Cardiac muscle cell (in vitro differentiated cells and primary cell): ENCODE measurements around the gene ROBO2. TPM values are rescaled to one million over a fixed set of nuclear protein-coding genes. Genes with fewer than 3 reads are reported as not detected.

Experiments
- DNase-seq, 2 donors: peaks; one replicate each; pipeline versions ENCODE4 v3.0.0 to v3.0.0-alpha.2; 2010 to 2017; ENCODE audit warnings: low read depth in 1 of 2, low spot score in 1 of 2
- H3K27ac ChIP-seq: fragments of 200-600 bp; sonication (generic); 2 replicates; pipeline ENCODE4 v1.5.1; 2016
- H3K27me3 ChIP-seq: fragments of 200-600 bp; sonication (generic); 2 replicates; pipeline ENCODE4 v1.6.0; 2016; ENCODE audit warnings: control low read depth
- H3K36me3 ChIP-seq: fragments of 200-600 bp; sonication (generic); 2 replicates; pipeline ENCODE4 v1.5.1; 2016; ENCODE audit warnings: control low read depth
- H3K4me1 ChIP-seq: fragments of 200-600 bp; sonication (generic); 2 replicates; pipeline ENCODE4 v1.8.1; 2017; ENCODE audit warnings: low read depth, mild to moderate bottlenecking, mixed run types
- H3K4me3 ChIP-seq: fragments of 200-600 bp; sonication (generic); 2 replicates; pipeline ENCODE4 v1.5.1; 2016; ENCODE audit warnings: mild to moderate bottlenecking
- H3K9me3 ChIP-seq: fragments of 200-600 bp; sonication (generic); 2 replicates; pipeline ENCODE4 v1.5.1; 2017; ENCODE audit warnings: low read depth, mild to moderate bottlenecking, control low read depth
- CTCF ChIP-seq: IDR thresholded peaks from 2 replicates; pipeline ENCODE4 v1.5.1; 2012; ENCODE audit warnings: low read depth, mild to moderate bottlenecking, low read length
- polyA plus RNA-seq: library from polyadenylated mRNA; unstranded; fragments of >200 nt; fragmentation: Nextera tagmentation; extraction: Ambion mirVana; gene quantifications from 2 replicates; pipeline ENCODE4 v1.2.1, GENCODE V29; 2016
- total RNA-seq: library from RNA; depleted of rRNA; stranded (reverse); fragments of >200 nt; gene quantifications from 2 replicates; pipeline ENCODE4 v1.2.3, GENCODE V29; 2016

ROBO2 gene
- total and polyA plus RNA-seq, 2 experiments from 2014 or later: 13.5 to 39.4 TPM

- Histone ChIP-seq H3K27ac (no peak overlapping the region), H3K36me3 (no peaks in the 10 kb centered on the region), H3K9me3 (no peaks in the 10 kb centered on the region), H3K4me1 (no peaks in the 10 kb centered on the region), H3K4me3 (no peak overlapping the region), H3K27me3 (no peaks in the 10 kb centered on the region)
- TF ChIP-seq CTCF: no peak
- no peak for DNase-seq
These were observed 380.4 kb downstream of the ROBO2 start for GRCh38 chr3:77420336-77420735.

- no peak overlapping the region for H3K27ac ChIP-seq
- no peaks in the 10 kb centered on the region for H3K9me3 ChIP-seq
- H3K36me3 ChIP-seq: no peaks in the 10 kb centered on the region
- no peak for TF ChIP-seq CTCF
- H3K27me3 ChIP-seq: no peaks in the 10 kb centered on the region
- no peak for DNase-seq
- H3K4me1 ChIP-seq: no peaks in the 10 kb centered on the region
- no peak overlapping the region for H3K4me3 ChIP-seq
These were observed 382.0 kb downstream of the ROBO2 start for GRCh38 chr3:77421916-77422315.

- no peak for DNase-seq
- Histone ChIP-seq H3K4me3 (no peak overlapping the region), H3K36me3 (no peaks in the 10 kb centered on the region), H3K27me3 (no peaks in the 10 kb centered on the region), H3K4me1 (peaks cover 1% of the 10 kb centered on the region), H3K9me3 (no peaks in the 10 kb centered on the region), H3K27ac (no peak overlapping the region)
- no peak for TF ChIP-seq CTCF
These were observed 386.6 kb downstream of the ROBO2 start for GRCh38 chr3:77426531-77426930.

- TF ChIP-seq CTCF: no peak
- Histone ChIP-seq H3K4me3 (no peak overlapping the region), H3K27me3 (no peaks in the 10 kb centered on the region), H3K4me1 (peaks cover 4% of the 10 kb centered on the region), H3K36me3 (no peaks in the 10 kb centered on the region), H3K27ac (no peak overlapping the region), H3K9me3 (no peaks in the 10 kb centered on the region)
- no peak for DNase-seq
These were observed 387.6 kb downstream of the ROBO2 start for GRCh38 chr3:77427528-77427927.

GRCh38 chr3:77436908-77437307 lies 397.0 kb downstream of the ROBO2 start:
- TF ChIP-seq CTCF: no peak
- no peaks in the 10 kb centered on the region for H3K9me3 ChIP-seq
- H3K4me1 ChIP-seq: no peaks in the 10 kb centered on the region
- no peaks in the 10 kb centered on the region for H3K27me3 ChIP-seq
- no peak overlapping the region for H3K27ac ChIP-seq
- no peak overlapping the region for H3K4me3 ChIP-seq
- H3K36me3 ChIP-seq: no peaks in the 10 kb centered on the region
- DNase-seq: no peak

- H3K36me3 ChIP-seq: no peaks in the 10 kb centered on the region
- H3K27ac ChIP-seq: no peak overlapping the region
- H3K4me1 ChIP-seq: no peaks in the 10 kb centered on the region
- H3K4me3 ChIP-seq: no peak overlapping the region
- H3K27me3 ChIP-seq: no peaks in the 10 kb centered on the region
- no peak for TF ChIP-seq CTCF
- no peak for DNase-seq
- no peaks in the 10 kb centered on the region for H3K9me3 ChIP-seq
These were observed 406.2 kb downstream of the ROBO2 start for GRCh38 chr3:77446084-77446483.
